ENCODE measurements around the gene USH1C.

USH1C gene

GRCh38 chr11:17568944-17569343 is 24.7 kb upstream of the USH1C start:
- Histone ChIP-seq H2BK15ac (ENCODE audit: low read depth, poor library complexity, severe bottlenecking) (no peak overlapping the region), H3K4ac (ENCODE audit: low read depth in 1 of 2, low read length in 2 of 2) (no peak overlapping the region), H3K79me1 (replicated peaks; ENCODE audit: low read length, poor library complexity, severe bottlenecking) (no peaks in the 10 kb centered on the region), H3K4me2 (ENCODE audit: low read length, poor library complexity, severe bottlenecking) (no peak overlapping the region), H3K4me3 (ENCODE audit: insufficient read depth in 1 of 2, low read depth in 1 of 2, low read length in 2 of 2) (no peak overlapping the region), H4K8ac (ENCODE audit: low read length) (no peak overlapping the region), H3K18ac (ENCODE audit: low read depth in 1 of 2, low read length in 2 of 2) (no peak overlapping the region), H2BK120ac (ENCODE audit: low read depth, low read length) (no peak overlapping the region), H3K36me3 (ENCODE audit: control insufficient read depth in 1 of 2, insufficient read depth in 2 of 2, low read depth in 1 of 2, low read length in 2 of 2) (no peaks in the 10 kb centered on the region), H2AFZ (ENCODE audit: low read depth, low read length) (no peak overlapping the region), H3K4me1 (ENCODE audit: control insufficient read depth, insufficient read depth, low read depth, low read length) (no peaks in the 10 kb centered on the region), H2BK5ac (ENCODE audit: low read depth, low read length, poor library complexity, severe bottlenecking) (no peak overlapping the region), H3K14ac (ENCODE audit: low read length in 2 of 2) (no peak overlapping the region), H3K27me3 (ENCODE audit: control insufficient read depth in 1 of 2, insufficient read depth in 1 of 2, low read length in 2 of 2) (peaks cover 5 to 52% of the 10 kb centered on the region in 2 experiments), H3K9ac (ENCODE audit: low read length) (no peak overlapping the region), H3K9me3 (ENCODE audit: control insufficient read depth, low read length) (no peaks in the 10 kb centered on the region), H2BK12ac (ENCODE audit: low read length in 2 of 2) (no peak overlapping the region), H2AK5ac (ENCODE audit: low read length, severe bottlenecking) (no peak overlapping the region), H3K27ac (ENCODE audit: low read length, poor library complexity, severe bottlenecking) (no peak overlapping the region), H4K91ac (ENCODE audit: low read length) (no peak overlapping the region), H3K23ac (ENCODE audit: low read length in 2 of 2) (no peak overlapping the region)
- WGBS: 76% methylated on average over 3 of the region's 4 CpGs
- no peak for DNase-seq

- Histone ChIP-seq H4K8ac (ENCODE audit: low read length) (no peak overlapping the region), H2BK120ac (ENCODE audit: low read depth, low read length) (no peak overlapping the region), H3K27me3 (ENCODE audit: control insufficient read depth in 1 of 2, insufficient read depth in 1 of 2, low read length in 2 of 2) (peaks cover 7 to 37% of the 10 kb centered on the region in 2 experiments), H3K4me2 (ENCODE audit: low read length, poor library complexity, severe bottlenecking) (no peak overlapping the region), H4K91ac (ENCODE audit: low read length) (no peak overlapping the region), H2BK5ac (ENCODE audit: low read depth, low read length, poor library complexity, severe bottlenecking) (no peak overlapping the region), H2BK12ac (ENCODE audit: low read length in 2 of 2) (no peak overlapping the region), H3K4ac (ENCODE audit: low read depth in 1 of 2, low read length in 2 of 2) (no peak overlapping the region), H3K23ac (ENCODE audit: low read length in 2 of 2) (no peak overlapping the region), H3K18ac (ENCODE audit: low read depth in 1 of 2, low read length in 2 of 2) (no peak overlapping the region), H3K79me1 (replicated peaks; ENCODE audit: low read length, poor library complexity, severe bottlenecking) (no peaks in the 10 kb centered on the region), H2AFZ (ENCODE audit: low read depth, low read length) (no peak overlapping the region), H3K4me3 (ENCODE audit: insufficient read depth in 1 of 2, low read depth in 1 of 2, low read length in 2 of 2) (no peak overlapping the region), H2AK5ac (ENCODE audit: low read length, severe bottlenecking) (no peak overlapping the region), H3K14ac (ENCODE audit: low read length in 2 of 2) (no peak overlapping the region), H3K36me3 (ENCODE audit: control insufficient read depth in 1 of 2, insufficient read depth in 2 of 2, low read depth in 1 of 2, low read length in 2 of 2) (no peaks in the 10 kb centered on the region), H2BK15ac (ENCODE audit: low read depth, poor library complexity, severe bottlenecking) (no peak overlapping the region), H3K4me1 (ENCODE audit: control insufficient read depth, insufficient read depth, low read depth, low read length) (no peaks in the 10 kb centered on the region), H3K9ac (ENCODE audit: low read length) (no peak overlapping the region), H3K9me3 (ENCODE audit: control insufficient read depth, low read length) (no peaks in the 10 kb centered on the region), H3K27ac (ENCODE audit: low read length, poor library complexity, severe bottlenecking) (no peak overlapping the region)
- no peak for DNase-seq
- 17% methylated on average over 1 of the region's 2 CpGs for WGBS
Observed at GRCh38 chr11:17564687-17565042, 20.4 kb upstream of the USH1C start.

DNA sequence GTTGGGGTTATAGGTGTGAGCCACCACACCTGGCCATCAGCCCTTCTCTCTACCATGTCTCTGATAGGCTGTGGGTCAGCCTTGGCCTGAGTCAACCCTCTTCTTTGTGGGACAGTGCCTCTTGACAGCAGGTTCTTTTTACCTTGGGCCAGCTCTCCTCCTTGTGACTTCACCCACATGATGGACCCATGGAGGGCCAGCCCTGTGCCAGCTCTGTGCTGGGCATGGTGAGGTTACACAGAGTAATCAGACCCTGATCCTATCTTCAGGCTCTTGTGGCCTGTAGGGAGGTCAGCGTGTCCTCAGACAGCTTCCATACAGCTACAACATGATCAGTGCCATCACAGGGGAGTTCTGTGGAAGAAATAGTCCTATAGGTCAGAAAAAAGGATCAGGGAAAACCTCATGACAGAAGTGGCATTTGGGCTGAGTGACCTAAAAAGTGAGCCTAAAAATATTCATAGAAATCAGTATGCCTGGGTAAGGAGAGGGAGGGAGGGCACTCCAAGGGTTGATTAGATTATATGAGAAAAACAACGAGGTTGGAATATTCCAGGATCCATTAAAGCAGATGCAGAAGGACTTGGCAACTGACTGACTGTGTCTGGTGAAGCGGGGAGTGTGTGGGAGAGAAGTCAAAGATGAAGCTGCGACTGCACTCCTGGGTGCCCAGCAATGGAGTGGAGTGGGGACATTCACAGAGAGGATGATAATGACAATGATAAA is 19.9 kb upstream of the USH1C start:
- H3K36me3 ChIP-seq (ENCODE audit: control insufficient read depth in 1 of 2, insufficient read depth in 2 of 2, low read depth in 1 of 2, low read length in 2 of 2): no peaks in the 10 kb centered on the region
- no peak overlapping the region for H3K9ac ChIP-seq (ENCODE audit: low read length)
- H2BK5ac ChIP-seq (ENCODE audit: low read depth, low read length, poor library complexity, severe bottlenecking): no peak overlapping the region
- H2BK15ac ChIP-seq (ENCODE audit: low read depth, poor library complexity, severe bottlenecking): no peak overlapping the region
- H4K91ac ChIP-seq (ENCODE audit: low read length): no peak overlapping the region
- no peak overlapping the region for H3K4me2 ChIP-seq (ENCODE audit: low read length, poor library complexity, severe bottlenecking)
- H2BK12ac ChIP-seq (ENCODE audit: low read length in 2 of 2): no peak overlapping the region
- 86% methylated on average over 4 of the region's 4 CpGs for WGBS
- no peak overlapping the region for H3K4me3 ChIP-seq (ENCODE audit: insufficient read depth in 1 of 2, low read depth in 1 of 2, low read length in 2 of 2)
- H3K23ac ChIP-seq (ENCODE audit: low read length in 2 of 2): no peak overlapping the region
- no peak overlapping the region for H2BK120ac ChIP-seq (ENCODE audit: low read depth, low read length)
- H3K4me1 ChIP-seq (ENCODE audit: control insufficient read depth, insufficient read depth, low read depth, low read length): no peaks in the 10 kb centered on the region
- H3K4ac ChIP-seq (ENCODE audit: low read depth in 1 of 2, low read length in 2 of 2): no peak overlapping the region
- H3K27me3 ChIP-seq (ENCODE audit: control insufficient read depth in 1 of 2, insufficient read depth in 1 of 2, low read length in 2 of 2): peaks cover 11 to 41% of the 10 kb centered on the region in 2 experiments
- H3K27ac ChIP-seq (ENCODE audit: low read length, poor library complexity, severe bottlenecking): no peak overlapping the region
- no peak overlapping the region for H2AFZ ChIP-seq (ENCODE audit: low read depth, low read length)
- no peaks in the 10 kb centered on the region for H3K9me3 ChIP-seq (ENCODE audit: control insufficient read depth, low read length)
- H2AK5ac ChIP-seq (ENCODE audit: low read length, severe bottlenecking): no peak overlapping the region
- no peak overlapping the region for H3K14ac ChIP-seq (ENCODE audit: low read length in 2 of 2)
- DNase-seq: no peak
- H3K79me1 ChIP-seq (replicated peaks; ENCODE audit: low read length, poor library complexity, severe bottlenecking): no peaks in the 10 kb centered on the region
- H4K8ac ChIP-seq (ENCODE audit: low read length): no peak overlapping the region
- H3K18ac ChIP-seq (ENCODE audit: low read depth in 1 of 2, low read length in 2 of 2): no peak overlapping the region

DNA sequence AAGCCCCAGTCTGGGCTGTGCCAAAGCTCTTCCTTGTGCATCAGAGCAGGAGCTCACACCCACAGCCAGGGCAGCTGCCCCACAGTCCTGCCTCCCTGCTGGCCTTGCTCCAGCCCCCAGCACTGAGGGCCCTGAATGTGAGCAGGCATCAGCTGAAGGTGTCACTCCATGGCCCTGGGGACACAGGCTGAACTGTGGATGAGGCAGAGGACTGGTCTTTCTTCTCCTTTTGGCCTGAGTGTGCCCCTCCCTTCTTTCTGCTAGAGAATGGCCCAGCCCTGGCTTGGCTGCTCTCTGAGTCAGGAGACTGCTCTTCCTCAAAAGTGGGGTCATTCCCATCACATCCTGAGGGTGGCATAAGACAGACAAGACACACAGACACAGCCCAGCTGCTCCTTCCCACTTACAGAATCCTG is 19.0 kb upstream of the USH1C start:
- H3K14ac ChIP-seq (ENCODE audit: low read length in 2 of 2): no peak overlapping the region
- no peak overlapping the region for H2AK5ac ChIP-seq (ENCODE audit: low read length, severe bottlenecking)
- H3K36me3 ChIP-seq (ENCODE audit: control insufficient read depth in 1 of 2, insufficient read depth in 2 of 2, low read depth in 1 of 2, low read length in 2 of 2): no peaks in the 10 kb centered on the region

More for the DNA sequence above, 19.0 kb upstream of the USH1C start:
- no peak overlapping the region for H3K4ac ChIP-seq (ENCODE audit: low read depth in 1 of 2, low read length in 2 of 2)
- H3K9me3 ChIP-seq (ENCODE audit: control insufficient read depth, low read length): no peaks in the 10 kb centered on the region
- no peak overlapping the region for H3K23ac ChIP-seq (ENCODE audit: low read length in 2 of 2)
- H3K79me1 ChIP-seq (replicated peaks; ENCODE audit: low read length, poor library complexity, severe bottlenecking): no peaks in the 10 kb centered on the region
- no peak for DNase-seq
- no peak overlapping the region for H2AFZ ChIP-seq (ENCODE audit: low read depth, low read length)
- H2BK12ac ChIP-seq (ENCODE audit: low read length in 2 of 2): no peak overlapping the region
- H3K4me1 ChIP-seq (ENCODE audit: control insufficient read depth, insufficient read depth, low read depth, low read length): no peaks in the 10 kb centered on the region
- no peak overlapping the region for H2BK5ac ChIP-seq (ENCODE audit: low read depth, low read length, poor library complexity, severe bottlenecking)
- no peak overlapping the region for H3K27ac ChIP-seq (ENCODE audit: low read length, poor library complexity, severe bottlenecking)
- H3K9ac ChIP-seq (ENCODE audit: low read length): no peak overlapping the region
- H3K4me2 ChIP-seq (ENCODE audit: low read length, poor library complexity, severe bottlenecking): no peak overlapping the region
- peaks cover 11 to 49% of the 10 kb centered on the region in 2 experiments for H3K27me3 ChIP-seq (ENCODE audit: control insufficient read depth in 1 of 2, insufficient read depth in 1 of 2, low read length in 2 of 2)
- no peak overlapping the region for H2BK15ac ChIP-seq (ENCODE audit: low read depth, poor library complexity, severe bottlenecking)
- H2BK120ac ChIP-seq (ENCODE audit: low read depth, low read length): no peak overlapping the region
- H3K18ac ChIP-seq (ENCODE audit: low read depth in 1 of 2, low read length in 2 of 2): no peak overlapping the region
- no peak overlapping the region for H4K8ac ChIP-seq (ENCODE audit: low read length)
- no peak overlapping the region for H4K91ac ChIP-seq (ENCODE audit: low read length)
- H3K4me3 ChIP-seq (ENCODE audit: insufficient read depth in 1 of 2, low read depth in 1 of 2, low read length in 2 of 2): no peak overlapping the region

Data from mesenchymal stem cell (in vitro differentiated cells and primary cell).